Superior temporal gyrus (tissue), 1 donor: ENCODE data around the gene SH3PXD2A.
"Not testable (repeated sequence)": the region's sequence is repeated elsewhere in the genome, so short reads cannot be mapped to it uniquely, and the experiment has no call there.

Experiments used
- DNase-seq: peaks from one replicate; pipeline ENCODE4 v3.0.0-alpha.2; 2016; ENCODE audit errors: extremely low spot score

The SH3PXD2A gene

DNA sequence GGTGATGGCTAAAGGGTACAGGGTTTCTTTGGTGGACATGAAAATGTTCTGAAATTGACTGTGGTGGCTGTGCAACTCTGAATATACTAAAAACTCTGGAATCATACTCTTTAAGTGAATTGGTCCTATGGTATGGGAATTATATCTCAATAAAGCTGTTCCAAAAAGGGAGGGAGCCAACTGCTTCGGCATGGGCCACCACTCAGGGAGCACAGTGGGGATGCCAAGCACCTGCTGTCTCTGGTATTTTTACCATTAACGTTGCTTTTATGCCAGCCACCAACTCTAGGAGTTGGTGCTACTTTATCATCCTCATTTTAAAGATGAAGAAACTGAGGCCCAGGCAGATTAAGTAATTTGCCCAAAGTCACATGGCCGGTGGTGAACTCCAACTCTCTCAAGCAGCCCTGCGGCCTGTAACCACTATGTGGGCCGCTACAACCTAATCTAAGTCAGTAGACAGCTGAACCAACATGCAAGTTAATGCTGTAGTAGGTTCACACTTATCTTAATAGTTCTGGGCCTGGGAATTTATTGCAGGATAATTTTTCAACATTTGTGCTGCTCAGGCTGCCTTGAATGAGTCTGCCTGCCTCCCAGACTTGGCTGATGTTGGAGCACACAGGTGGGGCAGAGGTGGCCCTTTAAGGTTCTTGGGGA, 20.8 kb downstream of the SH3PXD2A start:
- DNase-seq = no peak

DNA sequence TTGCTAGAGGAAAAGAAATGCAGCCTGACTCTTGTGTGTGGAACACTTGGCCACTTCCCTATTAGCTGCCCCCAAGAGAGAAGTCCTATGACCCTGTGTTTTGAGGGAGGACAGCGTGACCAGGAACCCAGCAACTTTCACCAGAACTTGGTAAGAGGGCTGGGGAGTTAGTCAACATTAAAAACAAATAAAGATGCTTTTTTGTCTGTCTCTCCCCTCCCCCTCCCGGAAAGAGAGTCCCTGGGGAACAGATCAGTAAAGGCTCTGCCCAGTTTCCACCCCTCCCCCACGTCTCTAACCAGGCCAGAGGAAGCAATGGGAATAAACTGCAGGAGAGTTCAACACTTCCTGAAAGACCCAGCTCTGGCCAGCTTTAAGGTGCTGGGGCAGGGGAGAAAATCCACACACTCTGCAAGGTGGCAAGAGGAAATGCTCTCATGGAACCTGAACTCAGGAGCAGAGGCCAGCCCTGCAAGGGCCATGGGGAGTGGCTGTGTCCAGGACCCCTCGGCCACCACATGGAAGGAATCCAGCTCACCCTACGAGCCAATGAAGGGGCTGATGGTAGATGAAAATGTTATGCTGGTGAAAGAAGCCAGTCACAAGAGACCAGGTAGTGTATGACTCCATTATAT, 21.5 kb downstream of the SH3PXD2A start:
- DNase-seq = no peak

DNA sequence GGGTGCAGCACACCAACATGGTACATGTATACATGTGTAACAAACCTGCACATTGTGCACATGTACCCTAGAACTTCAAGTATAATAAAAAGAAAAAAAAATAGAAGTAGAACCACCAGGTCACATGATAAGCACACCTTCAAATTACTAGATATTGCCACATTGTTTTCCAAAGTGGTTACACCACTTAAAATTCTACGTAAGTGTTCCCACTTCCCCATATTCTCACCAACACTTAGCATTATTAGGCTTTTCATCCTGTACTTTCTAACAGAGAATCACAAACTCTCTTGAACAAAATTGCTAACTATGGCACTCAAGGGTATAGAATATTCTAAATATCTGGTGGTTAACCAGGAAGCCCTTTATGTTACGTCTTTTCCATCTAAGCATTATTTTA, 22.6 kb downstream of the SH3PXD2A start:
- DNase-seq = no peak

DNA sequence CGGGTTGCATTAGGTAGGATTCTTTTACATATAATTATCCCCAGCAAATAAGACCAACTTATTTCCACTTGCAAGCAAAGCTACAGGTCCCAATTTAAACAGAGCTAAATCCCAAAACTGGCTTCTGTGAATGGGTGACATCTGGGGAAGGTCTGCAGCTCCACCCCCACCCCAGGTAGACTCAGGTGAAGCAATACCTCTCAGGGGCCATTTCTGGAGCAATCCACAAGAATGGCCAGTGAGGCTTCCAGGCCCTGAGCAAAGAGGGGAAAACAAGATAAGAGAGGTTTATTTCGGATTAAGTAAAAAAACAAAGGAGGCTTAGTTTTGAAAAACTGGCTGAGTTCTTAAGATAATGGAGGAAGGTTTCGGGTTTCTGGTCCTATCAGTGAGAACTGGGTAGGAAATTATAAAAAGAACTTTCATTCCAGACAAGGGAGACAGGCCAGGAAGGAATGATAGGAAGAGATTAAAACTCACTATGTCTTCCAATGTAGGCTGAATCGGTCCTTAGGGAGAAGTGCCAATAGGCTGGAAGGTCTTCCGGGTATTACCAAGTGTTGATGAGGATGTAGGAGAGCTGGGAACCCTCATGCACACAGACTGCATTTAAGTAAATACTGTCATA, 25.4 kb downstream of the SH3PXD2A start:
- no peak for DNase-seq

DNA sequence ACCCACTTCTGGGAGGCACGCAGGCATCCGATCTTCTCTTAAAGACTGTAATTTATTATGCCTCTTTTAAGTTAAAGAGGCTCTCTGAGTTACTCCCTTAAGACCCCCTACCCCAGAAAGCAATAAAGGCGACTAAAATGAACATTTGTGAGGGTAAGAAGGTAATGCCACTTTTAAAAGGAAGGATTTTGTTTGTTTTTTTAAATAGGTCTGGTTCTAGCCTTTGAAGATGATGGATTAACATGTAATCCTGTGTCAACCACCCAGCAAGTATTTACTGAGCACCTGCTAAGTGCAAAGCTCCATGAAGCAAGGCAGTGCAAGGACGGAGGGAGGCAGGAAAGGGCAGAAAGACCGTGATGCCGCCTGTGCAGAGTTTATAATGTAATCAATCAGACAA, 26.1 kb downstream of the SH3PXD2A start:
- no peak for DNase-seq

DNA sequence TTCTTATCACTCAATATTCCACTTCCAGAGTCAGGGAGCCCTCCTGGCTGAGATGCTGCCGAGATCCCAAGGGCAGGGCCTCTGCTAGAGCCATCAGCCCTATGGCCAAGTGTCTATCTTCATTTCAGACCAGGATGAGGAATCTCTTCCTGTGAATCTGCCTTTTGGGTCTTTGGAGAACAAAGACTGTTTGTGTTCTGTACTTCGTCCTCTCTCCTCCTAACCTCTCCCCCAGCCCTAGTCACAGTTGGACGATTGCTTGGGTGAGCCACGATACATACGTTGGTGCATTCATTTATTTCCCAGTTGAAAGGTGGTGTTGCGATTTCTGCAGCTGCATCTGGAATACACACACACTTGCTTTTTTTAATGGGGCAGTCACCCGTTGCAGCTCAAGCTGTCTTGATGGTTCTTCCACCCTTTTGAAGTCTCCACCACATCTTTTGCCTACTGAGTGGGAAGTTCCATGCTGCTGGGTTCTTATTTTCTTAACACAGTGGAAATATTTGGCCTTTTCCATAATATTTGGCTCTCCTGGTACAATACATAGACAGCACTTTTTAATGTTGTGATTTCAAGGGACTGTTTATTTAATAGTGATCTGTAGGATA, 26.7 kb downstream of the SH3PXD2A start:
- no peak for DNase-seq

DNA sequence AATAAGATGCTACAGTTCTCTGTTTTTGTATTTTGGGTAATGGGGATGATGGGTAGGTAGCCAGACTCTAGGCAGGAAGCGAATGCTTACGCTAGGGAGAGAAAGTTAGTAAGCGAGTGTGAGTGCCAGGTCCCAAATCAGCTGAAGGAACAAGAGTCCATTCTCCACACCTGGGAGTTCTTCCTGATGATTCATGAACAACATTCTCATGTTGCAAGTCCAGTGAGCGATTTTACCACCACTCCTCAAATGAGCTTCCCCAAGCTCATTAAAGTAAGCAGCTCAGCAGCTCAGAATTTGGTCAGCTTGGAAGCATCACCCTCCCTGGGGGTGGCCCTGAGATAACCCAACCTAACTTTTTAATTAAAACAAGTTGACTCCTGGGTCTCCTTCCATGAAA, 27.3 kb downstream of the SH3PXD2A start:
- DNase-seq = no peak

DNA sequence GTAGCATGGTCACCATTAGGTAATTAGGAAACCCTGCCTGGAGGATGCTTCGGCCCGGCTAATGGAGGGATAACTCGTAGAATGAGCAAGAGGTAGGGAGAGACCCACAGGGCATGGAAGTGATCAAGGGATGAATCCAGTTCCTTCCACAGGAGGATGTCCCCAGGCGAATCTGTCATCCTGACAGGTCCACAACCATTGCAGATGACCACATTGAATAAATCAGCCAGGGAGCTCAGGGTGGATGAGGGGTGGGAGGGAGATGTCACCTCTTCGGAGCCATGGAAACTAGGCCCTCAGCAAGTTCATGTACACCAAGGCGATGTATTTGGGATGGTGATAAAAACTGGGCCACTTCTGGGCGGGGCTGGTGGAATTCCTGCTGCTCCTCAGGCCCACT, 28.5 kb downstream of the SH3PXD2A start:
- DNase-seq = no peak

DNA sequence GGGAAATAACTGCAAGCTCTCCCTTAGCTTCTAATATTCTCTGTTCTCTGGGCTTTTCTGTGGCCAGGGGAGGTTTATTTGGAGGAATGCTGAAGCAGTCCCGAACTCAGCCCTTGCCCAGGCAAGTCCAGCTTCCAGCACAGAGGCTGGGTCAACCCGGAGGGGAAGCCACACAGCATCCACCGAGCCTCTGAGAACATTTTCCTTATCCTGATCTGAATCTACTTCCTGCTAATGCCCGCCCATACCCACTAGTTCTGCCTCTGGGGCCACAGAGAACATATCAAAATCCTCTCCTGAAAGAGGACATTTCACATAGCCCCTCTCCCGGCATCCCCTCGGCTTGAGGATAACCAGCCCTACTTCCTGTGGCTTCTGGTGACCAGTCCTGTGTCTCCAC, 31.1 kb downstream of the SH3PXD2A start:
- no peak for DNase-seq

DNA sequence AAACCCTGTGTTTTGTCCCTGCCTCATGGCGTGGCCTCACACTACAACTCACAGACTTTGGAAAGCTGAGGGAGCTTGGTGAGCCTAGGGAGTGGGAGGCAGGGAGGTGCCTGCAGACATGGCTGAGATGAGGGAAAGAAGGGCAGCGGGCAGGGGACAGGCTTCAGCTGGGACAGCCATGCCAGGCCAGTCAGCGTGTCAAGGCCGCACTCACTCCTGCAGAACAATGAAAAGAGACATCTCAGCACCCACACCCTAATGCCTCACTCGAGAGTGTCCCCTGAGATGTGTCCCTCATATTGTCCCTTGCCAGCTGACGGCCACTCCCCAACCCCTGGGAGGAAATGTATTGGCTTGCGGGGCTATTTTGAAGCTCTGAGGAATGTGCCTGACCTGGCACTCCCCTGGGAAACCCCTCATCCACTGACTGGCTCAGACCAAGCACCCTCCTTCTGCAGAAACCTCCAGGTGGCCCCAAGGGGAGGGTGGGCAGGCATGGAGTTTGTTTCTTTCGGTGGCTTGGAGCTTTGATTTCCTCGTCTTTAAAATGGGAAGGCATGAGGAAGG, 31.6 kb downstream of the SH3PXD2A start:
- DNase-seq = no peak

DNA sequence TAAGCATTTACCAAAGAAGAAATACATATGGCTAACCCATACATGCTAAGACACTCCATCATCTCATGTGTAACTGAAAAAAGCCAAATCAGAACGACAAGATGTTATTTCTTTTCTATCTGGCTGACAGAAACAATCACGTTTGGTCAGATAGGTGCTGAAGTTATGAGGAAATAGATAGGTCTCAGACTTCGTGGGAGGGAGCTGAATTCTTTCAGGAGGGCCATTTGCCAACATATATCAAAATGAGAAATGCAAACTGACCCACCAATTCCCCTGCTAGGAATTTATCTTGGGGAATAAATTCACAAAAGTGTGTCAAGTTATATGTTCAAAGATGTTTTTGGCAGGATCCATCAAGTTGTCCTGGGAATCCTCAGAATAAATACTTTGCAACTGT, 32.6 kb downstream of the SH3PXD2A start:
- DNase-seq = no peak

DNA sequence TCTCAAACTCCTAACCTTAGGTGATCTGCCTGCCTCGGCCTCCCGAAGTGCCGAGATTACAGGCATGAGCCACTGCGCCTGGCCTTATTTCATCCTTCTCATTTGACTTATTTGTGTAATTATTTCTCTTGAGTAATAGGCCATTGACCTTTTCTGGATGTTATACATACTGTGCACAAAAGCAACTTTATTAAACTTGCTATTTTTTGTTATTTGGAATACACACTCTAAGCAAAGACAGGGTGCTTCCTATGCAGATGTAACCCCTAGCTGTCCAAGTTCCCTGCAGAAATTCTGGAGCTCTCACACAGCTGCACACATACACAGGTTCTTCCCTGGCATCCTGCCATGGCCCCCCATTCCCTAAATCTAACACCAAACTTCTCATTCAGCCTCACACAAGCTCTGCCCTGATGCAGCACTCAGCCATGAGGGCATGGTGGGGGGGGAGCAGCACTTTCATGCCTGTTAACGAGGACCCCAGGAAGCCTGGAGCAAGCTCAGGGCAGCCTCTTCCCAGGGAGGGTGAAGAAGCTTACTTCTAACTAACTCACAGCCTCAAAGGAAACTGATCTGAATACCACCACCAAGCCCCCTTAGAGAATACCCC, 33.2 kb downstream of the SH3PXD2A start:
- no peak for DNase-seq

DNA sequence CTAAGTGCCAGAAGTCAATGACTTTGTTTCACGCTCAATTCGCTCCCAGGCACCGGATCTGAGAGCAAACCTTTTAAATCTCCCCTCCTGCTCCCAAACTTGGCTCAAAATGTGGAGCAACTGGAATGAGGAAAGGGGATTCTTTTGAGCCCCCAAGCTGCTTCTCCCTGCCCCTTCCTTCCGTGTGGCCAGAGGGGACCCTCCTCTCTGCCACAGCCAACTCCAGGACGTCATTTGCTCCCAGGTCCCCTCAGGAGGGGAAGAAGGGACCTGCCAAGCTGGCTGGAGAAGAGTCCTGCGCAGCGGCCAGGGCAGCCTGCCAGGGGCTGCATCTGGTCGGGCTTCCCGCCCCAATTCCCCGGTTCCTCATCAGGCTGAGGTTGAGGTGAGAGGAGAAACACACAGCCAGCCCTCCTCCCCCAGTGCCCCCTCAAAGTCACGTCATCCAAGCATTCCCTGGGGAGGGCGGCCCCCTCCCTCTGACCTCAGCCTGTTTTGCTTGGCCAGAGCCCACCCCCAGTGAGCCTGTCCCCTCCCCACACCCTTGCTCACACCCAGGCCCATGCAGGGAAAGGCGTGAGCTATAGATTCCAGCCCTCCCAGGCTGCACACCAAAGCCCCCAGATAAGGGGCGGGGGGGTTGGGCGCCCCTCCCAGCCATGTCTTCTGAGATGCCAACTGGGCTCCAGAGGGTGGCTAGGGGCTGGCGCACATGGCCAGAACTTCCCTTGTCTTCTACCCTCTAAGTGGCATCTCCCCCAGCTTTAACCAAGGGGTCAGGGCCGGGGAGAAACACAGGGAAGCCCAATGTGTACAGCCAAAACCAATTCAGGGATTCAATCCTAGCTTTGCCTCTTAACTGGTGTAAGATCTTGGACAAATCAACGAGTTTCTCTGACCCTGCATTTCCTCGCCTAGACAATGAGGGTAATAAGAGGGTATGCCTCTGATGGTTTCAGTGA, 35.0 kb downstream of the SH3PXD2A start:
- no peak for DNase-seq

DNA sequence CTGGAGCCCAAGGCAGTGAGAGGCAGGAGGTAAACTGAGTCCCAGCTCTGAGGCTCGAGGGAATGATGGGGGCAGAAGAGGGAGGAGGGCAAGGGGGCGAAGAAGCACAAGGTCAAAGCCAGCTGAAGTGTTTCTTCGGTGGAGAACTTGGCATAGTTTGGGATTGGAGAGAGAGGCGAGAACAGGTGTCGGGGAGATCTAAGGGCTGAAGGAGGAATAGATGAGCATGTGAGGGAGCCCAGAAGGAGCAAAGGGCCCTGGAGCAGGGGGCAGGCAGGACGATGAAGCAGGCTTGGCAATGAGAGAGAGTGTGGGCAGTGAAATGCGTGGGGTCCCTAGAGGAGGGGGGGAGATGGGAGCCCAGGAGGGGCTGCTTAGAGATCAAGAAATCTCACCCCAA, 35.9 kb downstream of the SH3PXD2A start:
- no peak for DNase-seq

DNA sequence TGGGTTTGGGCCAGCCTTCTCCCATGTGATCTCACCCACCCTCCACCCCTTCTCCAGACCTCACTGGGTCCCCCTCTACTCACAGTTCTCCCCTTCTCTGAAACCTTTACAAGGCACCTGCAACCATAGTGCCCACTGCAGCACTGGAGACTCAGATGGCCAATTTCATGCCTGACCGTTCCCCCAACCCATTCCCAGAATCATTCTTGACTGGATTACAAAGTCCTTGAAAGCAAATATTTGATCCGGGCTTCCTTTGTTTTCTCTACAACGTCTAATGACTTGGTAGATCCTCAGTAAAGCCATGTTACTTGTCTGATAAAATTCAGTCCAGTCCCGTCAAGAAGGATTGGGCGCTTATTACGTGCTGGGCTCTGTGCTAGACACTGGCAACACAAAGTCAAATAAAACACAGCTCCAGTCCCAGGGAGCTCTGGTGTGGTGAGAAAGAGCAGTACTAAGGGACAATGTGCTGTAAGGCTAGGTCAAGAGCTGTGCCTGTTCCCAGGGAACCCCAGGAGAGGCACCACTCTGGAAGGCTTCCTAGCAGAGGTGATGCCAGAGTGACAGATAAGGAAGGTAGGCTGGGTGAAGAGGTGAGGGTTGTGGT, 36.5 kb downstream of the SH3PXD2A start:
- no peak for DNase-seq

DNA sequence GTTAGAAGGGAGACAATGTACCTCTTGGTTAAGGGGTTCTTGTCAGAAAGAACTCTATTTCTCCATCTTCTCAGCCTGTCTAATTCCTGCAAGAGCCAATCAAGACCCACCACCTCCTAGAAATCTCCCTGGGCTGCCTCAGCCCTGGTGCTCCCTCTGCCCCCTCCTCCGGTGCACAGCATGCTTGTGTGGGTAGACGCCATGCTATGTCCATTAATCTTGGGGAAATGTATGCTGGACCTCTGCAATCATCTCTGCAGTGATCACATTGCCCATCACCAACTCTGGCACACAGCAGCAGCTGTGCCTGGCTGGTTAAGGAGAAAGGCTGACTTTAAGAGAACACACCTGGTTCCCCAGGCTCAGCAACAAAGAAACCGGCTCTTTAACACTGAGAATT, 37.3 kb downstream of the SH3PXD2A start:
- DNase-seq = no peak

DNA sequence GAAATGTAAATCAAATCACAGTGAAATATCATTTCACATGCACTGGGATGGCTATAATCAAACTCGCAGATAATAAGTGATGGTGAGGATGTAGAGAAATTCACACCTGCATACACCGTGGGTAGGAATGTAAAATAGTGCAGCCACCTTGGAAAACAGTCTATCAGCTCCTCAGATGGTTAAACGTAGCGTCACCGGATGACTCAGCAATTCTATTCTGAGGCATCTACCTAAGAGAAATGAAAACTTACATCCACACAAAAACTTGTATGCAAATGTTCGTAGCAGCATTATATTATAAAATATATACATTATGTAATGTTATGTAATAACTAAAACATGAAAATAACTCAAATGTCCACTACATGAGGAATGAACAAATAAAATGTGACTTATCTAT, 38.9 kb downstream of the SH3PXD2A start:
- no peak for DNase-seq

DNA sequence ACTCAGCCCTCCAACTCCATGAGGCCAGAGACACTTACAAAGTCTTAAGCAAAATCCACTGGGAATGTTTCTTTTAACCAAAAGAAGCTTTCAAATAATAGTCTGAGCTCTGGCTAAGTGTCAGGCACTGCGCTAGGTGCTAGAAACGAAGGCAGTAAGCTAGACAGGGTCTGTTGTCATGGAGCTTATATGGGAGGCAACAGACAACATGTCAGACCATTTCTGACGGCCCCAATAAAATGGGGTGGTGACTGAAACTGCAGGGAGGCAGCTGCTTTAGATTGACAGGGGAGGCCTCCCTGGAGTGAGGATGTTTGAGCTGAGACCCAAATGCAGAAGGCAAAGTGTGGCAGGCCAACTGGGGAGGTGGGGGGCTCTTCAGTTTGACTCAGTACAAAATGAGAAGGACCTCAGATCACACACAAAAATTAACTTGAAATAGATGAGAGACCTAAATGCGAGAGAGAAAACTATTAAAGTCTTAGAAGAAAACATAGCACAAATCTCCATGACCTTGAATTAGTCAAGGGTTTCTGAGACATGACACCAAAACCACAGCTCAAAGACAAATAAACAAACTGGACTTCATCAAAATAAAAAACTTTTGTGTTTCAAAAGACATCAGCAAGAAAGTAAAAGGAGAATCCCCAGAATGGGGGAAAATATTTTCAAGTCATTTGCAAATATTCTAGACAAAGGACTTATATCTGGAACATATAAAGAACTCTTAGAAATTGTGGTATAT, 40.6 kb downstream of the SH3PXD2A start:
- DNase-seq = no peak

DNA sequence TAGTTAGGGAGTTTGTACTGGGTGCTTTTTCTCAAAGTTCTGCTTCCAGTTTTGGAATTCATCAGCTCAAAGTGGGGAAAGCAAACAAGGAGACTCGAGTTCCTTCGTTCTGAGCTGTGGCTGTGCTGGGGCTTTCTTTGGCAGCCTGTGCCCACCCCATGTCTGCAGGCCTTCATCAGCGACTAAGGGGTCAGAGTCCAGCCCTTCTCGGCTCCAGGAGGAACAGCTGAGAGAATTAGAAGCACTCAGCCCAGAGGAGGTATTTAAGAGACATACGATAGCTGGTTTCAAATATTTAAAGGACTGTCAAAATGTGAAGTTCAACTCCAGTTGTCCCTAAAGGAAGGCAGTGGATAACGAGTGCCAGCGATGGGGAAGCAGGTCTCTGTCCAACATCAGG, 41.3 kb downstream of the SH3PXD2A start:
- no peak for DNase-seq

DNA sequence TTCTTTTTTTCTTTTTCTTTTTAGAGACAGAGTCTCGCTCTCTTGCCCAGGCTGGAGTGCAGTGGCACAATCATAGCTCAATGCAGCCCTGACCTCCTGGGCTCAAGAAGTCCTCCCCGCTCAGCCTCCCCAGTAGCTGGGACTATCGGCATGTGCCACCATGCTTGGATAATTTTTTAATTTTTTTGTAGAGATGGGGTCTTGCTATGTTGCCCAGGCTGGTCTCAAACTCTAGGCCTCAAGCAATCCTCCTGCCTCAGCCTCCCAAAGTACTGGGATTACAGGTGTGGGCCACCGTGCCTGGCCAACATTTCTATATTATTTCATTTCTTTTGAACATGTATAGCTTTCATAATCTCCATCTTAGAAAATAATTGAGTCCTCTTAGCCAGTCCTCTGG, 42.1 kb downstream of the SH3PXD2A start:
- not testable (repeated sequence) for DNase-seq
